GM12878 (cell line): Measurements from ENCODE around the gene NCBP3. TPM values are rescaled to one million over a fixed set of nuclear protein-coding genes. Genes with fewer than 3 reads are reported as not detected.

Experiments
- ATAC-seq: fragments of 200-7000 bp; cut with Tn5 transposase; 3 replicates; pipeline ENCODE4 v1.9.1; 2020; ENCODE audit warnings: mild to moderate bottlenecking, moderate library complexity
- BruUV-seq: library from RNA; stranded (reverse); fragments of 400-500 nt; replicated peaks from 2 replicates; lab custom pipeline; 2021; lab: Mats Ljungman, UMichigan
- CTCF ChIA-PET: fragments of 300-600 bp; sonication (Branson Sonifier 250); formaldehyde crosslinking; extraction: SDS; loops from one replicate; lab custom pipeline; 2021; ENCODE audit warnings: inconsistent platforms; lab: Yijun Ruan, JAX
- POLR2A ChIA-PET: fragments of 350-600 bp; formaldehyde crosslinking; extraction: SDS; loops from one replicate; lab custom pipeline; 2021; ENCODE audit warnings: inconsistent platforms; lab: Charles Lee
- RAD21 ChIA-PET: fragments of 300-600 bp; sonication (Branson Sonifier 250); formaldehyde crosslinking; loops from one replicate; lab custom pipeline; 2023; ENCODE audit warnings: antibody characterized with exemption; ENCODE audit not compliant: unreplicated experiment; lab: Charles Lee
- SMC1A ChIA-PET: fragments of 300-600 bp; sonication (Branson Sonifier 250); formaldehyde crosslinking; loops from one replicate; lab custom pipeline; 2023; ENCODE audit not compliant: unreplicated experiment, uncharacterized antibody; lab: Charles Lee
- DNase-seq: peaks from one replicate; pipeline ENCODE4 v3.0.0-alpha.2; 2011; ENCODE audit warnings: low read depth, low spot score
- FAIRE-seq: peaks from 3 replicates; lab custom pipeline; 2011; peaks lifted over from hg19 to GRCh38; lab: Jason Lieb, UNC
- H2AFZ ChIP-seq: 2 replicates; pipeline ENCODE4 v1.6.0; 2011; ENCODE audit warnings: low read depth, low read length, control low read depth; ENCODE audit not compliant: control insufficient read depth
- H3K27ac ChIP-seq: 2 replicates; pipeline ENCODE4 v1.5.1; 2011; ENCODE audit warnings: control low read depth; ENCODE audit not compliant: control insufficient read depth, insufficient read depth
- H3K27me3 ChIP-seq, 2 experiments: replicated peaks in 1 of 2; 2 replicates each; pipeline versions ENCODE4 v1.6.0 to v1.6.1; 2011; ENCODE audit warnings: low read length in 1 of 2; ENCODE audit not compliant: control insufficient read depth in 2 of 2, insufficient read depth in 2 of 2
- H3K36me3 ChIP-seq, 2 experiments: 2 replicates each; pipeline ENCODE4 v1.5.1; 2011; ENCODE audit warnings: low read length in 1 of 2; ENCODE audit not compliant: control insufficient read depth in 2 of 2, insufficient read depth in 2 of 2
- H3K4me1 ChIP-seq: 2 replicates; pipeline ENCODE4 v1.6.1; 2011; ENCODE audit warnings: mild to moderate bottlenecking, low read length, moderate library complexity, mixed read lengths; ENCODE audit not compliant: control insufficient read depth, insufficient read depth
- H3K4me2 ChIP-seq: 2 replicates; pipeline ENCODE4 v1.6.0; 2011; ENCODE audit warnings: control low read depth; ENCODE audit not compliant: control insufficient read depth, insufficient read depth
- H3K4me3 ChIP-seq: fragments of 200-600 bp; sonication (generic); 2 replicates; pipeline ENCODE4 v1.5.1; 2016
- H3K79me2 ChIP-seq: 2 replicates; pipeline ENCODE4 v1.6.0; 2011; ENCODE audit warnings: low read length; ENCODE audit not compliant: control insufficient read depth, insufficient read depth
- H3K9ac ChIP-seq: 2 replicates; pipeline ENCODE4 v1.8.0; 2011; ENCODE audit warnings: low read length, control low read depth, mixed read lengths; ENCODE audit not compliant: control insufficient read depth, insufficient read depth
- H3K9me3 ChIP-seq: replicated peaks from 3 replicates; pipeline ENCODE4 v1.5.1; 2011; ENCODE audit warnings: mild to moderate bottlenecking, low read length; ENCODE audit not compliant: control insufficient read depth, insufficient read depth
- H4K20me1 ChIP-seq: 2 replicates; pipeline ENCODE4 v1.6.0; 2011; ENCODE audit not compliant: control insufficient read depth, insufficient read depth
- ATF7 ChIP-seq: fragments of 450-650 bp; IDR thresholded peaks from 2 replicates; pipeline ENCODE4 v1.6.1; 2016; ENCODE audit warnings: low read depth, mild to moderate bottlenecking
- BMI1 ChIP-seq: fragments of 450-650 bp; IDR thresholded peaks from 2 replicates; pipeline ENCODE4 v1.6.1; 2016; ENCODE audit warnings: mild to moderate bottlenecking, moderate library complexity, borderline replicate concordance
- CEBPB ChIP-seq, 2 experiments: fragments of 150-350 bp in 1 of 2; IDR thresholded peaks; 2 replicates each; pipeline ENCODE4 v1.6.1; 2012 to 2014; ENCODE audit warnings: low read depth in 2 of 2, low read length in 2 of 2, borderline replicate concordance in 1 of 2, inconsistent platforms in 1 of 2
- CHD1 ChIP-seq: IDR thresholded peaks from 2 replicates; pipeline ENCODE4 v1.6.1; 2012; ENCODE audit warnings: low read depth, low read length, improper control_type of control experiment
- CREM ChIP-seq: IDR thresholded peaks from 2 replicates; pipeline ENCODE4 v1.6.1; 2014; ENCODE audit warnings: antibody characterized with exemption, low read depth
- E2F4 ChIP-seq: IDR thresholded peaks from 2 replicates; pipeline ENCODE4 v1.6.1; 2012; ENCODE audit warnings: low read depth, low read length, improper control_type of control experiment
- EZH2 ChIP-seq: IDR thresholded peaks from 2 replicates; pipeline ENCODE4 v1.6.1; 2012; ENCODE audit warnings: low read depth, mild to moderate bottlenecking, control low read depth, inconsistent platforms, low read length, borderline replicate concordance; ENCODE audit not compliant: control insufficient read depth
- JUNB ChIP-seq: IDR thresholded peaks from 2 replicates; pipeline ENCODE4 v1.6.1; 2016; ENCODE audit warnings: antibody characterized with exemption, mild to moderate bottlenecking
- KAT2A ChIP-seq: conservative IDR thresholded peaks from 2 replicates; pipeline ENCODE4 v1.6.1; 2011; ENCODE audit warnings: low read depth, low read length; ENCODE audit not compliant: control insufficient read depth
- MTA3 ChIP-seq: IDR thresholded peaks from 2 replicates; pipeline ENCODE4 v1.6.1; 2012; ENCODE audit warnings: low read length, inconsistent platforms, borderline replicate concordance
- NR2F1 ChIP-seq: fragments of 450-650 bp; conservative IDR thresholded peaks from 2 replicates; pipeline ENCODE4 v1.6.1; 2017; ENCODE audit warnings: mild to moderate bottlenecking
- SIX5 ChIP-seq: IDR thresholded peaks from 2 replicates; pipeline ENCODE4 v1.6.1; 2011; ENCODE audit warnings: mild to moderate bottlenecking, low read depth, low read length, moderate library complexity; ENCODE audit not compliant: severe bottlenecking
- SMC3 ChIP-seq: IDR thresholded peaks from 2 replicates; pipeline ENCODE4 v1.6.1; 2011; ENCODE audit warnings: low read length, improper control_type of control experiment, borderline replicate concordance
- SPI1 ChIP-seq: IDR thresholded peaks from 2 replicates; pipeline ENCODE4 v1.6.1; 2011; ENCODE audit warnings: low read depth, mild to moderate bottlenecking, low read length, moderate library complexity, borderline replicate concordance; ENCODE audit not compliant: insufficient read depth
- SUZ12 ChIP-seq: fragments of 200-600 bp; sonication (generic); IDR thresholded peaks from one replicate; pipeline ENCODE4 v1.6.1; 2018; ENCODE audit warnings: antibody characterized with exemption, mild to moderate bottlenecking; ENCODE audit not compliant: unreplicated experiment
- TCF3 ChIP-seq: IDR thresholded peaks from 2 replicates; pipeline ENCODE4 v1.6.1; 2012; ENCODE audit warnings: low read depth, mild to moderate bottlenecking, low read length, borderline replicate concordance; ENCODE audit not compliant: insufficient read depth
- ZBTB40 ChIP-seq: fragments of 450-650 bp; IDR thresholded peaks from 2 replicates; pipeline ENCODE4 v1.6.1; 2016; ENCODE audit warnings: mild to moderate bottlenecking, moderate library complexity, borderline replicate concordance
- WGBS: methylation state at CpG from one replicate; pipeline ENCODE4 v1.1.6; 2016; ENCODE audit warnings: low lambda C conversion rate; ENCODE audit not compliant: insufficient replicate concordance, insufficient coverage; ENCODE audit errors: missing lambda C conversion rate; 5-methylcytosine and 5-hydroxymethylcytosine counted together
- in situ Hi-C: fragments of 300-500 bp; cut with MboI; formaldehyde crosslinking; loops from 9 replicates; pipeline ENCODE4 v1.14.3; 2018; ENCODE audit warnings: mixed read lengths
- intact Hi-C: fragments of 100-400 bp; cut with micrococcal nuclease; formaldehyde crosslinking; loops from one replicate; pipeline ENCODE4 v1.14.2; 2022; ENCODE audit not compliant: unreplicated experiment
- polyA plus RNA-seq, 11 experiments: library from polyadenylated mRNA; depleted of rRNA in 4 of 11; unstranded in 6 of 11; stranded (reverse) in 5 of 11; fragments of >200 nt; fragmentation: Nextera tagmentation in 4 of 11; fragmentation: Illumina TruSeq in 1 of 11; extraction: Ambion mirVana in 4 of 11; extraction: Trizol in 1 of 11; gene quantifications; 1 replicate in 1 of 11; 2 replicates in 10 of 11; pipeline versions ENCODE4 v1.2.1 to v1.2.3, GENCODE V29; 2011 to 2016; ENCODE audit warnings: inconsistent platforms in 2 of 11, missing spikeins in 2 of 11, low read depth in 1 of 11
- total RNA-seq, 4 experiments: library from RNA; depleted of rRNA in 3 of 4; stranded (reverse); fragments of >200 nt in 3 of 4; fragmentation: Illumina TruSeq in 1 of 4; extraction: Trizol in 1 of 4; gene quantifications; 2 replicates each; pipeline versions ENCODE4 v1.2.1 to v1.2.3, GENCODE V29; 2013 to 2021

NCBP3 gene
- total and polyA plus RNA-seq, 10 of the 15 experiments (the other 5 are each of a cell fraction or from before 2014, with no cell fraction given), result 5.2 to 32.0 (median 23.2) TPM

GRCh38 chr17:3762922-3763776 is 82.9 kb downstream of the NCBP3 start:
- Histone ChIP-seq H3K4me1 (peaks cover 28% of the 10 kb centered on the region), H3K4me3 (no peak overlapping the region), H3K27me3 (no peaks in the 10 kb centered on the region), H2AFZ (peak overlapping the region; percentile 67), H3K79me2 (no peaks in the 10 kb centered on the region), H3K9me3 (peaks cover 6% of the 10 kb centered on the region; the same call in 2 of the 3 replicates), H3K36me3 (no peaks in the 10 kb centered on the region), H3K4me2 (peak overlapping the region; percentile 86), H4K20me1 (no peaks in the 10 kb centered on the region), H3K27ac (peak overlapping the region; percentile 57), H3K9ac (peak overlapping the region; percentile 42; the same call in 1 of the 2 replicates)
- CTCF ChIA-PET, result interaction anchor here (0.8 to 3.9 kb wide), 4 partner anchors 13 to 82 kb away, joined by 3 to 26 read pairs (median 12); partner anchors contain the start of gene NCBP3
- POLR2A ChIA-PET, result interaction anchor here (0.9 kb wide), 1 partner anchor 24 kb away, joined by 3 read pairs; no protein-coding TSS in a partner anchor
- peak; percentile 93 for ATAC-seq
- DNase-seq, result peak; percentile 89
- 38% methylated on average over 14 of the region's 14 CpGs for WGBS
- intact Hi-C loops (loop anchor here (1.0 kb wide), 1 partner anchor 33 kb away; no protein-coding TSS in a partner anchor), in situ Hi-C loops (no loop called here)
- RAD21 ChIA-PET, result interaction anchor here (0.6 to 5.7 kb wide), 5 partner anchors 24 to 1192 kb away, joined by 3 to 42 read pairs (median 5); partner anchors contain the start of gene NCBP3
- no TSS peak for BruUV-seq
- FAIRE-seq, result peak; percentile 89
- SMC1A ChIA-PET, result interaction anchor here (1.0 to 3.6 kb wide), 6 partner anchors 25 to 81 kb away, joined by 3 to 22 read pairs (median 6); no protein-coding TSS in a partner anchor
- TF ChIP-seq NR2F1 (peak; percentile 71), E2F4 (0 out of 2 replicates have a peak, but pooled peaks have one; percentile 38), JUNB (peak; percentile 81), CHD1 (peak; percentile 28; the same call in 1 of the 2 replicates), SMC3 (no peak; the same call in 1 of the 2 replicates), SPI1 (peak; percentile 73), MTA3 (peak; percentile 88; the same call in 1 of the 2 replicates), EZH2 (no peak), ZBTB40 (no peak), ATF7 (peak; percentile 89), CREM (peak; percentile 75), TCF3 (peak; percentile 27; the same call in 1 of the 2 replicates), CEBPB (IDR thresholded peaks at IDR 0.05; ENCODE audit: borderline replicate concordance in 1 of 2, low read depth in 2 of 2, low read length in 2 of 2) (peak in 1 of 2 experiments; percentile 74; a peak in 1 of 4 replicates), SUZ12 (no peak), SIX5 (no peak), KAT2A (no peak), BMI1 (peak; percentile 50; the same call in 1 of the 2 replicates)
